ENCODE results near the gene PRRC2A.

Gene PRRC2A

GRCh38 chr6:31652925-31653724 is 32.6 kb downstream of the PRRC2A start:
- no peak for DNase-seq (ENCODE audit: low read depth)

DNA sequence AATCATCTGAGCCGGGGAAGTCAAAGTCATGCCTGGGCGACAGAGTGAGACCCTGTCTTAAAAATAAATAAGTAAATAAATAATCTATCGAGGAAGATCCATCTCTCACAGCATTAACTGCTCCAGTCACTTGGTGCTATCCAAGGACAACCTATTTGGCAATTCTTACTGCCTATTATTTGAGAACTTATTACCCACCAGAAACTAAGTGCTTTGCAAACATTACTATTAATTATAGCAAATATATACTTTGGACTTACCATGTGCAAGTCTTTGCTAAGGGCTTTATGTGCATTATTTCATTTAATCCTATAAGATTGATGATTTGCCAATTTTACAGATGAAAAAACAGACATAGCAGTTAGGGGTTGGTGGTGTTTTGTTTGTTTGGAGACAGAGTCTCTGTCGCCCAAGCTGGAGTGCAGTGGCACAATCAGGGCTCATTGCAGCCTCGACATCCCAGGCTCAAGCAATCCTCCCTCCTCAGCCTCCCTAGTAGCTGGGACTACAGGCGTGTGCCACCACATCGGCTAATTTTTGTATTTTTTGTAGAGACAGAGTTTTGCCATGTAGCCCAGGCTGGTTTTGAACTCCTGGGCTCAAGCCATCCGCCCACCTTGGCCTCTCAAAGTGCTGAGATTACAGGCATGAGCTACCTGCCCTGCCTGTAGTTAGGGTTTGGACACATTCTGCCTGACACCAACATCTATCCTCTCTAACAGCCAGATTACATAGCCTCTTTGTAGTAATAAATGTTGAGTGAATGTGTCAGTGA is 34.2 kb downstream of the PRRC2A start:
- DNase-seq (ENCODE audit: low read depth), result no peak

- no peak for DNase-seq (ENCODE audit: low read depth)
Observed at GRCh38 chr6:31655349-31656237, 35.1 kb downstream of the PRRC2A start, which contains the start of gene APOM. Gene APOM (plus strand): TSS chr6:31655894. CDS start chr6:31655967, 73 bp downstream.

- no peak for DNase-seq (ENCODE audit: low read depth)
Observed at GRCh38 chr6:31657406-31658157, 37.1 kb downstream of the PRRC2A start.

DNA sequence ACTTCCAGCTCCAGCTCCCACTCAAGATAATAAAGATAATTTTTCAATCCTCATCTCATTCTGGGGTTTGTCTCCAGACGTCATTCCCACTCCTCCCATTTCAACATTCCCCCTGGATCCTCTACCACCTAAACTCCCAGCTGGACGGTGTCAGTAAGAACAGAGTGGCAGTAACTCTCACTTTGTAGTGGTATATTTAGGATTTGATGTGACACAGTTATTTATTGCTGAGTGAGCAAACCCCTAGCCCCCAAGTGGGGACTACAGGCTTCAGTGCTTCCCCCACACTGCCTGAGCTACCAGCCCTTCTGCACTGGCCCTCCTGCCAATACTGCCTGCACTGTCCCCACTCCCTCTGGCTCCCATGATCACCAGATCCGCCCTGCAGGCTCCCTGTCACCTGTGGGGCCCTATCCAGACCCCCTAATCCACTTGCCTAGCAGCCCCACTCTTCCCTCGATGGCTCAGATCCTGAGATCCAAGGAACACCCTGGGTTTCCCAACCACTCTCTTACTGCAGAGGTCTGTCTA is 37.7 kb downstream of the PRRC2A start:
- DNase-seq (ENCODE audit: low read depth), result no peak

GRCh38 chr6:31658983-31659648 is 38.6 kb downstream of the PRRC2A start:
- DNase-seq (ENCODE audit: low read depth), result no peak

- DNase-seq (ENCODE audit: low read depth), result no peak
Observed at GRCh38 chr6:31659649-31660380, 39.3 kb downstream of the PRRC2A start.

DNA sequence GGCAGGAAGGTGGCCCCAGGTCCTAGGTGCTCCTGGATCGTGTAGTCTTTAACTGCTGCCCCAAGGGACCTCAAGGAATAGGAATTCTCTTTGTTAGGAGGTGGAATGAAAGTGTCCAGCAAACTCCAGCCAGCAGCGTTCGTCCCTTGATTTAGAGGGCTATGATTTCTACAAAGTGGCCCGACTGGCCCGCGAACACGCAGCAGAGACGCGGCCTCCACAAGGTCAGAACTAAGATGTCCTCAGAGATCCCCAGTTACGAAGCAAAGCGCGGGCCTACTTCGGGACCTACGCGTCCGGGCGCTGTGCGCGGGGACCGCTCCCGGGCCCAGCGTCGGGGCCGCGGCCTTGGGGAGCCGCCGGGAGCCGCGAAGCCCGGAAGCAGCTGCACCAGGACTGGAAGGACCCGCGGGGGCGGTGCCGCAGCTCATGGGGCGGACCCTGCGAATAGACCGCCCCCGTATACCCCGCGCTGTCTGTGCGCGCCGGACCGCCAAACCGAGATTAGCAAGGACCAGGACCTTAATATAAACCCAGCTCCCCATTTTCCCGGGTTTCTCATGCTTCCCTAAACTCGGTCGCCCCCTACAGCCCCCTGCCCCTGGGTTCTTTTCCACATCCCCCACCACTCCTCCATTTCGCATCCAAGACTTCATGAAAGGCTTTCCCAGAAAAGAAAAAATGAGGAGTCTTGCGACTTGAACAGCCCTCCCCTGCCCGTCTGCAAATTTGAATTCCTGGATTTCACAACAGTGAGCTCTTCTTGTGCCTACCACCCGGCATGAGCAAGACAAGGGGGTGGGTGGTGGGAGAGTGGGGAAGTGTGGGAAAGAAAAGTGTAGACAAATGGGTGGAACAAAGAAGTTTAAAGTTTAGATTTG is 40.1 kb downstream of the PRRC2A start, which contains the start of gene C6orf47:
TSS of gene C6orf47 (minus strand) at position 398 of the 881 bp plus-strand sequence. CDS start 831 bp downstream, outside the sequence.
- DNase-seq (ENCODE audit: low read depth), result no peak

- no peak for DNase-seq (ENCODE audit: low read depth)
Observed at GRCh38 chr6:31661262-31662123, 41.0 kb downstream of the PRRC2A start.

- DNase-seq (ENCODE audit: low read depth), result no peak
Observed at GRCh38 chr6:31662124-31662723, 41.7 kb downstream of the PRRC2A start.

DNA sequence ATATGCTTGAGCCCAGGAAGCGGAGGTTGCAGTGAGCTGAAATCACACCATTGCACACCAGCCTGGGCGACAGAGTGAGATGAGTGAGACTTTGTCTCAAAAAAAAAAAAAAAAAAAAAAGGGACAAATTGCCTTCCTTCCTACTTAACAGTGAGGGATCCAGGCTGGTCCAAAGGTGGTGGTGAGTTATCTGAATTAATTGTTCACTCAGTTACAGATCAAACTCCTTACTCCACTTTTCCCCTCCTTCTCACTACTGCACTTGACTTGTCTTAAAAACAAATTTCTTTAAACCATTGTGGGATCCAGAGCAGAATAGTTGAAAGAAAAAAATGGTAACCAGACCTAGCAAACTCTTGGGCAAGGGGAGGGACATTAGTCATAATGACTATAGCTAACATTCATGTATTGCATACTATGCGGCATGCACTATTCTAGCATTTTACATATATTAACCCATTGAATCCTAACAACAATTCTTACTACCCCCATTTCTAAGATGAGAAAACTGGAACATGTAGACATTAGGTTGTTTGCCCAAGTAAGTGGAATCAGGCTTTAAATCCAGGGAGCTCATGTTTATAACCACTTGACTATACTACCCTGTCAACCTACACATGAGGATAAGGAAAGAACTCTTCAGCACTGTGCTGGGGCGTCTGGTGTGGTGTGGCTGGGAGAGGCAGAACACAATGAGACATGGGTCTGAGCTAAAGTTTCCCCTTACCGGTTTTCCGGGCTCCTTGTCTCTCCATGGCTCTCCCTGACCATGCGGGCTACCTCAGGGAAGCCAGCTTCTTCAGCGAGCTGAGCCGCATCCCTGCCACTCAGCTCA is 42.8 kb downstream of the PRRC2A start:
- DNase-seq (ENCODE audit: low read depth), result no peak

- DNase-seq (ENCODE audit: low read depth), result peak; percentile 51
Observed at GRCh38 chr6:31663961-31664789, 43.7 kb downstream of the PRRC2A start.

GRCh38 chr6:31664790-31665500 is 44.4 kb downstream of the PRRC2A start, which contains the start of gene GPANK1:
Gene GPANK1 (minus strand): TSS chr6:31664997. CDS start chr6:31664478, 519 bp downstream.
- DNase-seq (ENCODE audit: low read depth), result peak; percentile 85

GRCh38 chr6:31665501-31666336 is 45.2 kb downstream of the PRRC2A start, which contains the start of gene CSNK2B:
Gene CSNK2B (plus strand): TSS chr6:31666080. CDS start chr6:31666832, 752 bp downstream.
- DNase-seq (ENCODE audit: low read depth), result peak; percentile 86
